Mammary epithelial cell (primary cell): Measurements from ENCODE around the gene WLS.

Experiments
- CTCF ChIP-seq, 2 donors: IDR thresholded peaks in 1 of 2; conservative IDR thresholded peaks in 1 of 2; 2 replicates each; pipeline ENCODE4 v1.5.1; 2011 to 2012; ENCODE audit warnings: inconsistent platforms in 2 of 2, low read length in 2 of 2, mild to moderate bottlenecking in 2 of 2, control low read depth in 1 of 2, low read depth in 1 of 2; ENCODE audit not compliant: insufficient read depth in 1 of 2; ENCODE audit errors: extremely low read depth in 1 of 2
- EZH2 ChIP-seq: IDR thresholded peaks from 2 replicates; pipeline ENCODE4 v1.6.1; 2012; ENCODE audit warnings: low read length, inconsistent platforms, borderline replicate concordance

GRCh38 chr1:68210829-68211228 is 21.5 kb downstream of the WLS start:
- TF ChIP-seq CTCF (conservative IDR thresholded peaks at IDR 0.05 in 1 of 2, IDR thresholded peaks at IDR 0.05 in 1 of 2; ENCODE audit: extremely low read depth in 1 of 2, insufficient read depth in 1 of 2, low read depth in 1 of 2, low read length in 2 of 2) (no peak), EZH2 (no peak)
